ENCODE results near the gene NMS.
"Not testable (repeated sequence)": the region's sequence is repeated elsewhere in the genome, so short reads cannot be mapped to it uniquely, and the experiment has no call there.

NMS gene

GRCh38 chr2:100470182-100470581 is at the start of gene NMS:
TSS of gene NMS (plus strand) at chr2:100470482. CDS start at chr2:100470489, 7 bp downstream.
- DNase-seq (ENCODE audit: low read depth in 2 of 3, low spot score in 2 of 3), result no peak

- no peak for DNase-seq (ENCODE audit: low read depth in 2 of 3, low spot score in 2 of 3)
Measured at GRCh38 chr2:100422320-100423055, 47.8 kb upstream of the NMS start.

GRCh38 chr2:100423631-100424030 is 46.7 kb upstream of the NMS start:
- no peak for DNase-seq (ENCODE audit: low read depth in 2 of 3, low spot score in 2 of 3)

- no peak for DNase-seq (ENCODE audit: low read depth in 2 of 3, low spot score in 2 of 3)
Measured at GRCh38 chr2:100424277-100424875, 45.9 kb upstream of the NMS start.

- DNase-seq (ENCODE audit: low read depth in 2 of 3, low spot score in 2 of 3), result no peak
Measured at GRCh38 chr2:100425107-100425506, 45.2 kb upstream of the NMS start.

GRCh38 chr2:100425573-100426383 is 44.5 kb upstream of the NMS start:
- DNase-seq (ENCODE audit: low read depth in 2 of 3, low spot score in 2 of 3), result no peak

GRCh38 chr2:100426384-100426720 is 43.9 kb upstream of the NMS start:
- DNase-seq (ENCODE audit: low read depth in 2 of 3, low spot score in 2 of 3), result no peak

GRCh38 chr2:100427111-100427510 is 43.2 kb upstream of the NMS start:
- no peak for DNase-seq (ENCODE audit: low read depth in 2 of 3, low spot score in 2 of 3)

- DNase-seq (ENCODE audit: low read depth in 2 of 3, low spot score in 2 of 3), result peak in 2 of 3 experiments; percentile 25 to 37
Measured at GRCh38 chr2:100427627-100428258, 42.5 kb upstream of the NMS start.

GRCh38 chr2:100429726-100430125 is 40.6 kb upstream of the NMS start:
- DNase-seq (ENCODE audit: low read depth in 2 of 3, low spot score in 2 of 3), result no peak

- DNase-seq (ENCODE audit: low read depth in 2 of 3, low spot score in 2 of 3), result no peak
Measured at GRCh38 chr2:100437751-100438150, 32.5 kb upstream of the NMS start.

GRCh38 chr2:100446696-100447095 is 23.6 kb upstream of the NMS start:
- no peak for DNase-seq (ENCODE audit: low read depth in 2 of 3, low spot score in 2 of 3)

- DNase-seq (ENCODE audit: low read depth in 2 of 3, low spot score in 2 of 3), result no peak
Measured at GRCh38 chr2:100451092-100451491, 19.2 kb upstream of the NMS start.

- no peak for DNase-seq (ENCODE audit: low read depth in 2 of 3, low spot score in 2 of 3)
Measured at GRCh38 chr2:100451734-100452133, 18.5 kb upstream of the NMS start.

- DNase-seq (ENCODE audit: low read depth in 2 of 3, low spot score in 2 of 3), result no peak
Measured at GRCh38 chr2:100453853-100454252, 16.4 kb upstream of the NMS start.

- DNase-seq (ENCODE audit: low read depth in 2 of 3, low spot score in 2 of 3), result not testable (repeated sequence)
Measured at GRCh38 chr2:100456357-100456756, 13.9 kb upstream of the NMS start.

GRCh38 chr2:100460904-100461530 is 9.3 kb upstream of the NMS start:
- DNase-seq (ENCODE audit: low read depth in 2 of 3, low spot score in 2 of 3), result no peak

GRCh38 chr2:100470898-100471514 is 724 bp downstream of the NMS start:
- DNase-seq (ENCODE audit: low read depth in 2 of 3, low spot score in 2 of 3), result no peak

GRCh38 chr2:100476606-100477005 is 6.3 kb downstream of the NMS start:
- no peak for DNase-seq (ENCODE audit: low read depth in 2 of 3, low spot score in 2 of 3)

- DNase-seq (ENCODE audit: low read depth in 2 of 3, low spot score in 2 of 3), result no peak
Measured at GRCh38 chr2:100482741-100483140, 12.5 kb downstream of the NMS start.

- no peak for DNase-seq (ENCODE audit: low read depth in 2 of 3, low spot score in 2 of 3)
Measured at GRCh38 chr2:100483895-100484294, 13.6 kb downstream of the NMS start.

All from activated CD8-positive, alpha-beta memory T cell treated with anti-CD3 and anti-CD28 coated beads for 48 hours (primary cell).